GM19397 (cell line): Measurements from ENCODE around the gene C9orf85.
"Not testable (repeated sequence)": the region's sequence is repeated elsewhere in the genome, so short reads cannot be mapped to it uniquely, and the experiment has no call there.

ENCODE experiments used
- ATAC-seq: cut with Tn5 transposase; IDR thresholded peaks from one replicate; pipeline ENCODE4 v1.9.1; 2021; ENCODE audit warnings: mild to moderate bottlenecking, moderate library complexity; ENCODE audit not compliant: unreplicated experiment

Gene C9orf85

GRCh38 chr9:71911061-71911907 is at the start of gene C9orf85, which contains the start of gene ABHD17B:
TSS of gene C9orf85 (plus strand) at chr9:71911639. CDS start at chr9:71911735, 96 bp downstream.
TSS of gene ABHD17B (minus strand) at chr9:71911193. CDS start at chr9:71875080, 36,113 bp downstream.
- peak; percentile 92 for ATAC-seq

GRCh38 chr9:71863631-71864030 is 47.8 kb upstream of the C9orf85 start:
- ATAC-seq = no peak

GRCh38 chr9:71875345-71875744 is 36.1 kb upstream of the C9orf85 start:
- ATAC-seq = no peak

GRCh38 chr9:71876106-71876505 is 35.3 kb upstream of the C9orf85 start:
- ATAC-seq = no peak

- ATAC-seq = no peak
Measured at GRCh38 chr9:71876829-71877228, 34.6 kb upstream of the C9orf85 start.

- no peak for ATAC-seq
Measured at GRCh38 chr9:71878327-71879274, 32.8 kb upstream of the C9orf85 start.

GRCh38 chr9:71879644-71880174 is 31.7 kb upstream of the C9orf85 start:
- ATAC-seq = no peak

GRCh38 chr9:71884005-71884404 is 27.4 kb upstream of the C9orf85 start:
- no peak for ATAC-seq

GRCh38 chr9:71885467-71885866 is 26.0 kb upstream of the C9orf85 start:
- no peak for ATAC-seq

- no peak for ATAC-seq
Measured at GRCh38 chr9:71886015-71886414, 25.4 kb upstream of the C9orf85 start.

- ATAC-seq = no peak
Measured at GRCh38 chr9:71886541-71886940, 24.9 kb upstream of the C9orf85 start.

GRCh38 chr9:71887362-71887761 is 24.1 kb upstream of the C9orf85 start:
- ATAC-seq = no peak

- no peak for ATAC-seq
Measured at GRCh38 chr9:71890042-71890679, 21.3 kb upstream of the C9orf85 start.

GRCh38 chr9:71891557-71892189 is 19.8 kb upstream of the C9orf85 start:
- no peak for ATAC-seq

GRCh38 chr9:71895117-71895516 is 16.3 kb upstream of the C9orf85 start:
- ATAC-seq = no peak

- no peak for ATAC-seq
Measured at GRCh38 chr9:71895955-71896354, 15.5 kb upstream of the C9orf85 start.

- ATAC-seq = no peak
Measured at GRCh38 chr9:71896761-71897160, 14.7 kb upstream of the C9orf85 start.

- ATAC-seq = peak; percentile 53
Measured at GRCh38 chr9:71897577-71897976, 13.9 kb upstream of the C9orf85 start.

GRCh38 chr9:71898756-71899155 is 12.7 kb upstream of the C9orf85 start:
- not testable (repeated sequence) for ATAC-seq
